Measurements from ENCODE around the gene HSD17B11. TPM values are rescaled to one million over a fixed set of nuclear protein-coding genes. Genes with fewer than 3 reads are reported as not detected.
"Not testable (repeated sequence)": the region's sequence is repeated elsewhere in the genome, so short reads cannot be mapped to it uniquely, and the experiment has no call there.

The HSD17B11 gene

DNA sequence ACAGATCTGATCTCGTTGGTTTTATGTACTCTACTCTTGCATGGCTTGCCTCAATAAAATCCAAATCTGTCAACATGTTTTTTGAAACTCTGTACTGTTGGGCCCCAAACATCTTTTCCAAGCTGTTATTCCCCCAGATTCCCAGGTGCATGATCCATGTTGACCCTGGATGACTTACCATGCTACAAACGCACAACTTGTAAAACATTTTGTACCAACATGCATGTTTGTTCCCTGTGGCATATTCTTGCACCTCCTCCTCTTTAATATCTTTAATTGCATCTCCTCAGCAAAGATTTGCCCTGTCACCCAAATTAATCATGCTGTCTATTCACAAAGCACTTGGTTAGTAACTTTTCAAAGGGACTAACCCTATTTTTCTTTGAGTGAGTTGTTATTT lies 92.6 kb downstream of the HSD17B11 start:
- DNase-seq (ENCODE audit: low read depth in 1 of 2, low spot score in 1 of 2) = no peak
- Histone ChIP-seq H3K27me3 (ENCODE audit: insufficient read depth, poor library complexity, severe bottlenecking) (no peaks in the 10 kb centered on the region), H3K27ac (replicated peaks) (no peak overlapping the region), H3K4me3 (replicated peaks; ENCODE audit: insufficient read depth, low read length) (no peak overlapping the region)
- TF ChIP-seq SPI1 (IDR thresholded peaks at IDR 0.05; ENCODE audit: borderline replicate concordance, low read depth) (no peak), POLR2AphosphoS5 (IDR thresholded peaks at IDR 0.05; ENCODE audit: low read depth) (no peak), REST (IDR thresholded peaks at IDR 0.05; ENCODE audit: insufficient replicate concordance, low read depth) (no peak), GABPA (IDR thresholded peaks at IDR 0.05; ENCODE audit: low read depth) (no peak)
- TF ChIP-seq, protein P1, sequence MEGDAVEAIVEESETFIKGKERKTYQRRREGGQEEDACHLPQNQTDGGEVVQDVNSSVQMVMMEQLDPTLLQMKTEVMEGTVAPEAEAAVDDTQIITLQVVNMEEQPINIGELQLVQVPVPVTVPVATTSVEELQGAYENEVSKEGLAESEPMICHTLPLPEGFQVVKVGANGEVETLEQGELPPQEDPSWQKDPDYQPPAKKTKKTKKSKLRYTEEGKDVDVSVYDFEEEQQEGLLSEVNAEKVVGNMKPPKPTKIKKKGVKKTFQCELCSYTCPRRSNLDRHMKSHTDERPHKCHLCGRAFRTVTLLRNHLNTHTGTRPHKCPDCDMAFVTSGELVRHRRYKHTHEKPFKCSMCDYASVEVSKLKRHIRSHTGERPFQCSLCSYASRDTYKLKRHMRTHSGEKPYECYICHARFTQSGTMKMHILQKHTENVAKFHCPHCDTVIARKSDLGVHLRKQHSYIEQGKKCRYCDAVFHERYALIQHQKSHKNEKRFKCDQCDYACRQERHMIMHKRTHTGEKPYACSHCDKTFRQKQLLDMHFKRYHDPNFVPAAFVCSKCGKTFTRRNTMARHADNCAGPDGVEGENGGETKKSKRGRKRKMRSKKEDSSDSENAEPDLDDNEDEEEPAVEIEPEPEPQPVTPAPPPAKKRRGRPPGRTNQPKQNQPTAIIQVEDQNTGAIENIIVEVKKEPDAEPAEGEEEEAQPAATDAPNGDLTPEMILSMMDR (IDR thresholded peaks at IDR 0.05; ENCODE audit: insufficient read depth, low read length) = no peak

- H3K27ac ChIP-seq (replicated peaks); DNase-seq (ENCODE audit: low read depth in 1 of 2, low spot score in 1 of 2); H3K27me3 ChIP-seq (ENCODE audit: insufficient read depth, poor library complexity, severe bottlenecking); H3K4me3 ChIP-seq (replicated peaks; ENCODE audit: insufficient read depth, low read length): not testable (repeated sequence)
Observed at GRCh38 chr4:87294911-87295310, 96.1 kb downstream of the HSD17B11 start.

DNA sequence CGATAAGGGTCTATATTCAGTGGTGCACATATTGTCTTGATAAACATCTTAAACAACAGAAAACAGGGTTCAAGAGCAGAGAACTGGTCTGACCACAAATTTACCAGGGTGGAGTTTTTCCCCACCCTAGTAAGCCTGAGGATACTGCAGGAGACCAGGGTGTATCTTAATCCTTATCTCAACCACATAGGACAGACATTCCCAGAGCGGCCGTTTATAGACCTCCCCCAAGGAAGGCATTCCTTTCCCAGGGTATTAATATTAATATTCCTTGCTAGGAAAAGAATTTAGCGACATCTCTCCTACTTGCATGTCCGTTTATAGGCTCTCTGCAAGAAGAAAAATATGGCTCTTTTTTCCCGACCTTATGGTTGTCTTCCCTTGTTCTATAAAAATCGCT lies 97.1 kb downstream of the HSD17B11 start:
- not testable (repeated sequence) for H3K27ac ChIP-seq (replicated peaks); DNase-seq (ENCODE audit: low read depth in 1 of 2, low spot score in 1 of 2); H3K27me3 ChIP-seq (ENCODE audit: insufficient read depth, poor library complexity, severe bottlenecking); H3K4me3 ChIP-seq (replicated peaks; ENCODE audit: insufficient read depth, low read length)

GRCh38 chr4:87286970-87287369 lies 104.0 kb downstream of the HSD17B11 start:
- Histone ChIP-seq H3K27ac (replicated peaks) (no peak overlapping the region), H3K27me3 (ENCODE audit: insufficient read depth, poor library complexity, severe bottlenecking) (no peaks in the 10 kb centered on the region), H3K4me3 (replicated peaks; ENCODE audit: insufficient read depth, low read length) (no peak overlapping the region)
- no peak for DNase-seq (ENCODE audit: low read depth in 1 of 2, low spot score in 1 of 2)
- TF ChIP-seq, protein P1 (IDR thresholded peaks at IDR 0.05; ENCODE audit: insufficient read depth, low read length) = no peak
- TF ChIP-seq SPI1 (IDR thresholded peaks at IDR 0.05; ENCODE audit: borderline replicate concordance, low read depth) (no peak), REST (IDR thresholded peaks at IDR 0.05; ENCODE audit: insufficient replicate concordance, low read depth) (no peak), POLR2AphosphoS5 (IDR thresholded peaks at IDR 0.05; ENCODE audit: low read depth) (no peak), GABPA (IDR thresholded peaks at IDR 0.05; ENCODE audit: low read depth) (no peak)

Small RNA genes within 50 kb of the gene (microRNA-seq; reads per million reads assigned to microRNA genes)
- not detected for gene MIR5705
